ENCODE measurements around the gene ZSCAN10. TPM values are rescaled to one million over a fixed set of nuclear protein-coding genes. Genes with fewer than 3 reads are reported as not detected.

Gene ZSCAN10
- total RNA-seq, 4 donors from 2014 or later, result not detected

- H3K4me3 ChIP-seq, result no peak overlapping the region
- WGBS, 2 donors (ENCODE audit: low coverage in 1 of 2), result 69 to 83% methylated on average over 1 to 3 of the region's 4 CpGs
- intact Hi-C loops (cut with DNase I; ENCODE audit: low total_unique reads), result no loop called here
These were observed 30.6 kb downstream of the ZSCAN10 start for GRCh38 chr16:3068487-3068886.

GRCh38 chr16:3066440-3066748 lies 32.7 kb downstream of the ZSCAN10 start:
- WGBS, 2 donors (ENCODE audit: low coverage in 1 of 2), result 89 to 95% methylated on average over 4 to 7 of the region's 7 CpGs
- Histone ChIP-seq H3K36me3 (no peaks in the 10 kb centered on the region), H3K27ac (peak overlapping the region in 3 of 4 donors; percentile 78 to 87 (median 84)), H3K27me3 (no peaks in the 10 kb centered on the region), H3K4me3 (peak overlapping the region in 3 of 4 donors; percentile 21 to 50 (median 32)), H3K9me3 (no peaks in the 10 kb centered on the region), H3K4me1 (peaks cover 6 to 47% (median 29%) of the 10 kb centered on the region in 4 donors)
- TF ChIP-seq POLR2A (IDR thresholded peaks at IDR 0.05) (no peak), CTCF (IDR thresholded peaks at IDR 0.05) (no peak), EP300 (IDR thresholded peaks at IDR 0.05; ENCODE audit: low read depth) (no peak), POLR2AphosphoS5 (IDR thresholded peaks at IDR 0.05) (no peak)
- no peak for DNase-seq
- in situ Hi-C loops (cut with MboI; ENCODE audit: low pct_ligation_motif_present in 1 of 4, low pct_unique_long_range_greater_than_20kb in 1 of 4, low sequenced_read_pairs in 3 of 4), result loop anchor here in 2 of 4 donors (10.0 kb wide), 1 partner anchor 58 kb away; no protein-coding TSS in a partner anchor
- intact Hi-C loops (cut with DNase I; ENCODE audit: low total_unique reads), result no loop called here

More at GRCh38 chr16:3068487-3068886, 30.6 kb downstream of the ZSCAN10 start:
- Histone ChIP-seq H3K27me3 (no peaks in the 10 kb centered on the region), H3K4me1 (peaks cover 6 to 39% (median 26%) of the 10 kb centered on the region in 4 donors), H3K36me3 (no peaks in the 10 kb centered on the region), H3K27ac (peak overlapping the region in 2 of 4 donors; percentile 4 to 17), H3K9me3 (no peaks in the 10 kb centered on the region)
- DNase-seq, result peak; percentile 44
- peak in 1 of 3 donors; percentile 54 for TF ChIP-seq POLR2AphosphoS5 (IDR thresholded peaks at IDR 0.05)
- TF ChIP-seq EP300 (IDR thresholded peaks at IDR 0.05; ENCODE audit: low read depth), result no peak
- no peak for TF ChIP-seq CTCF (IDR thresholded peaks at IDR 0.05)
- no peak for TF ChIP-seq POLR2A (IDR thresholded peaks at IDR 0.05)
- in situ Hi-C loops (cut with MboI; ENCODE audit: low pct_ligation_motif_present in 1 of 4, low pct_unique_long_range_greater_than_20kb in 1 of 4, low sequenced_read_pairs in 3 of 4), result loop anchor here in 2 of 4 donors (10.0 kb wide), 1 partner anchor 56 kb away; no protein-coding TSS in a partner anchor

GRCh38 chr16:3065742-3066439 lies 33.2 kb downstream of the ZSCAN10 start:
- Histone ChIP-seq H3K9me3 (no peaks in the 10 kb centered on the region), H3K4me3 (peak overlapping the region; percentile 15 to 50 (median 26)), H3K4me1 (peaks cover 6 to 47% (median 29%) of the 10 kb centered on the region in 4 donors), H3K27me3 (no peaks in the 10 kb centered on the region), H3K36me3 (no peaks in the 10 kb centered on the region), H3K27ac (peak overlapping the region; percentile 78 to 87 (median 81))
- intact Hi-C loops (cut with DNase I; ENCODE audit: low total_unique reads) (no loop called here), in situ Hi-C loops (cut with MboI; ENCODE audit: low pct_ligation_motif_present in 1 of 4, low pct_unique_long_range_greater_than_20kb in 1 of 4, low sequenced_read_pairs in 3 of 4) (loop anchor here in 2 of 4 donors (10.0 kb wide), 1 partner anchor 59 kb away; no protein-coding TSS in a partner anchor)
- no peak for TF ChIP-seq POLR2A (IDR thresholded peaks at IDR 0.05)
- 59% methylated on average over 26 of the region's 26 CpGs; no CpG with 5 or more reads in 1 of the 2 donors for WGBS, 2 donors (ENCODE audit: low coverage in 1 of 2)
- no peak for DNase-seq

GRCh38 chr16:3065069-3065741 lies 33.9 kb downstream of the ZSCAN10 start, which contains the start of gene IL32:
Gene IL32 (plus strand): TSS chr16:3065640. CDS start chr16:3065812, 172 bp downstream.
- H3K36me3 ChIP-seq, result no peaks in the 10 kb centered on the region
- no peaks in the 10 kb centered on the region for H3K27me3 ChIP-seq
- TF ChIP-seq POLR2AphosphoS5 (IDR thresholded peaks at IDR 0.05) (peak; percentile 35 to 75 (median 73)), CTCF (IDR thresholded peaks at IDR 0.05) (no peak), POLR2A (IDR thresholded peaks at IDR 0.05) (peak; percentile 77), EP300 (IDR thresholded peaks at IDR 0.05; ENCODE audit: low read depth) (no peak)
- in situ Hi-C loops (cut with MboI; ENCODE audit: low pct_ligation_motif_present in 1 of 4, low pct_unique_long_range_greater_than_20kb in 1 of 4, low sequenced_read_pairs in 3 of 4), result loop anchor here in 2 of 4 donors (10.0 kb wide), 1 partner anchor 60 kb away; no protein-coding TSS in a partner anchor
- peaks cover 6 to 49% (median 29%) of the 10 kb centered on the region in 4 donors for H3K4me1 ChIP-seq
- 0 to 25% methylated on average over 1 to 12 of the region's 13 CpGs for WGBS, 2 donors (ENCODE audit: low coverage in 1 of 2)
- H3K27ac ChIP-seq, result peak within 1 kb of the TSS; percentile 78 to 87 (median 81)
- no peaks in the 10 kb centered on the region for H3K9me3 ChIP-seq
- peak; percentile 89 for DNase-seq
- intact Hi-C loops (cut with DNase I; ENCODE audit: low total_unique reads), result no loop called here
- H3K4me3 ChIP-seq, result peak within 1 kb of the TSS; percentile 15 to 50 (median 26)
